ENCODE data around the gene PCYT1A.

The PCYT1A gene

GRCh38 chr3:196273655-196274054 lies 13.9 kb downstream of the PCYT1A start:
- no peak for ATAC-seq (ENCODE audit: insufficient read depth, low read depth)
- H3K27ac ChIP-seq (ENCODE audit: low read length), result no peak overlapping the region
- TF ChIP-seq CTCF (IDR thresholded peaks at IDR 0.05; ENCODE audit: borderline replicate concordance, extremely low read depth, low read length, poor library complexity, severe bottlenecking), result no peak
- TF ChIP-seq EZH2 (IDR thresholded peaks at IDR 0.05; ENCODE audit: borderline replicate concordance, low read depth, low read length, severe bottlenecking), result no peak
- H3K4me1 ChIP-seq (ENCODE audit: insufficient read depth, low read length), result no peaks in the 10 kb centered on the region
- H3K9me3 ChIP-seq (ENCODE audit: insufficient read depth, low read length, severe bottlenecking), result peaks cover 14% of the 10 kb centered on the region
- peaks cover 41% of the 10 kb centered on the region for H3K79me2 ChIP-seq (ENCODE audit: insufficient read depth, low read length)
- H3K36me3 ChIP-seq (ENCODE audit: insufficient read depth, low read length), result peaks cover 21% of the 10 kb centered on the region
- no peak overlapping the region for H2AFZ ChIP-seq (ENCODE audit: low read depth, low read length)
- H4K20me1 ChIP-seq (ENCODE audit: insufficient read depth, low read length), result 0 out of 2 replicates have a peak, but pooled peaks cover 3% of the 10 kb centered on the region
- no peak overlapping the region for H3K9ac ChIP-seq (ENCODE audit: low read depth, low read length)
- no peak overlapping the region for H3K4me3 ChIP-seq (ENCODE audit: low read depth in 1 of 2, low read length in 2 of 2)
- no peak overlapping the region for H3K4me2 ChIP-seq (ENCODE audit: insufficient read depth, low read length)
- no peaks in the 10 kb centered on the region for H3K27me3 ChIP-seq (ENCODE audit: insufficient read depth, low read length, poor library complexity)
- no peak for DNase-seq

GRCh38 chr3:196272826-196273225 lies 14.7 kb downstream of the PCYT1A start:
- no peak overlapping the region for H2AFZ ChIP-seq (ENCODE audit: low read depth, low read length)
- DNase-seq (no peak), ATAC-seq (ENCODE audit: insufficient read depth, low read depth) (no peak)
- H4K20me1 ChIP-seq (ENCODE audit: insufficient read depth, low read length), result no peaks in the 10 kb centered on the region
- H3K4me1 ChIP-seq (ENCODE audit: insufficient read depth, low read length), result no peaks in the 10 kb centered on the region
- H3K27ac ChIP-seq (ENCODE audit: low read length), result no peak overlapping the region
- H3K79me2 ChIP-seq (ENCODE audit: insufficient read depth, low read length), result peaks cover 33% of the 10 kb centered on the region
- TF ChIP-seq EZH2 (IDR thresholded peaks at IDR 0.05; ENCODE audit: borderline replicate concordance, low read depth, low read length, severe bottlenecking) (no peak), CTCF (IDR thresholded peaks at IDR 0.05; ENCODE audit: borderline replicate concordance, extremely low read depth, low read length, poor library complexity, severe bottlenecking) (no peak)
- no peak overlapping the region for H3K4me2 ChIP-seq (ENCODE audit: insufficient read depth, low read length)
- H3K36me3 ChIP-seq (ENCODE audit: insufficient read depth, low read length), result peaks cover 25% of the 10 kb centered on the region
- no peaks in the 10 kb centered on the region for H3K27me3 ChIP-seq (ENCODE audit: insufficient read depth, low read length, poor library complexity)
- no peak overlapping the region for H3K9ac ChIP-seq (ENCODE audit: low read depth, low read length)
- H3K9me3 ChIP-seq (ENCODE audit: insufficient read depth, low read length, severe bottlenecking), result peaks cover 14% of the 10 kb centered on the region
- no peak overlapping the region for H3K4me3 ChIP-seq (ENCODE audit: low read depth in 1 of 2, low read length in 2 of 2)

- no peak overlapping the region for H3K9ac ChIP-seq (ENCODE audit: low read depth, low read length)
- H3K9me3 ChIP-seq (ENCODE audit: insufficient read depth, low read length, severe bottlenecking), result peaks cover 14% of the 10 kb centered on the region
- no peak overlapping the region for H3K4me3 ChIP-seq (ENCODE audit: low read depth in 1 of 2, low read length in 2 of 2)
- no peak overlapping the region for H2AFZ ChIP-seq (ENCODE audit: low read depth, low read length)
- H3K27me3 ChIP-seq (ENCODE audit: insufficient read depth, low read length, poor library complexity), result no peaks in the 10 kb centered on the region
- peaks cover 37% of the 10 kb centered on the region for H3K36me3 ChIP-seq (ENCODE audit: insufficient read depth, low read length)
- H3K79me2 ChIP-seq (ENCODE audit: insufficient read depth, low read length), result peaks cover 26% of the 10 kb centered on the region
- no peak for ATAC-seq (ENCODE audit: insufficient read depth, low read depth)
- no peaks in the 10 kb centered on the region for H3K4me1 ChIP-seq (ENCODE audit: insufficient read depth, low read length)
- H3K27ac ChIP-seq (ENCODE audit: low read length), result no peak overlapping the region
- TF ChIP-seq CTCF (IDR thresholded peaks at IDR 0.05; ENCODE audit: borderline replicate concordance, extremely low read depth, low read length, poor library complexity, severe bottlenecking) (no peak), EZH2 (IDR thresholded peaks at IDR 0.05; ENCODE audit: borderline replicate concordance, low read depth, low read length, severe bottlenecking) (no peak)
- no peak for DNase-seq
- no peaks in the 10 kb centered on the region for H4K20me1 ChIP-seq (ENCODE audit: insufficient read depth, low read length)
- no peak overlapping the region for H3K4me2 ChIP-seq (ENCODE audit: insufficient read depth, low read length)
These were observed 17.0 kb downstream of the PCYT1A start for GRCh38 chr3:196270499-196270898.

All from DND-41 (cell line).